H9 (cell line): Measurements from ENCODE around the gene P2RX6. TPM values are rescaled to one million over a fixed set of nuclear protein-coding genes. Genes with fewer than 3 reads are reported as not detected.

Source experiments
- DNase-seq: peaks from one replicate; pipeline ENCODE4 v3.0.0-alpha.2; 2017
- H2AFZ ChIP-seq: one replicate; pipeline ENCODE4 v1.6.1; 2013; ENCODE audit warnings: mild to moderate bottlenecking, low read length, control low read depth, moderate library complexity
- H2AK5ac ChIP-seq: 2 replicates; pipeline ENCODE4 v1.6.1; 2013; ENCODE audit warnings: low read length, control low read depth, mixed read lengths; ENCODE audit not compliant: insufficient read length
- H2BK120ac ChIP-seq: one replicate; pipeline ENCODE4 v1.6.1; 2013; ENCODE audit warnings: low read depth, mild to moderate bottlenecking, low read length, control low read depth, inconsistent platforms; ENCODE audit not compliant: poor library complexity, severe bottlenecking
- H2BK12ac ChIP-seq: 2 replicates; pipeline ENCODE4 v1.6.1; 2013; ENCODE audit warnings: low read length, control low read depth, mixed read lengths, low read depth; ENCODE audit not compliant: insufficient read length
- H2BK15ac ChIP-seq: 2 replicates; pipeline ENCODE4 v1.6.1; 2013; ENCODE audit warnings: low read depth, low read length, control low read depth
- H2BK20ac ChIP-seq: one replicate; pipeline ENCODE4 v1.6.1; 2013; ENCODE audit warnings: low read depth, mild to moderate bottlenecking, low read length, control low read depth, inconsistent platforms; ENCODE audit not compliant: poor library complexity, severe bottlenecking
- H2BK5ac ChIP-seq: 2 replicates; pipeline ENCODE4 v1.6.1; 2013; ENCODE audit warnings: low read length, control low read depth, mixed read lengths; ENCODE audit not compliant: insufficient read length
- H3K14ac ChIP-seq: 2 replicates; pipeline ENCODE4 v1.6.1; 2013; ENCODE audit warnings: low read length, control low read depth; ENCODE audit not compliant: insufficient read depth
- H3K18ac ChIP-seq: 2 replicates; pipeline ENCODE4 v1.6.1; 2013; ENCODE audit warnings: low read depth, mild to moderate bottlenecking, mixed read lengths, low read length, control low read depth; ENCODE audit not compliant: insufficient read length
- H3K23ac ChIP-seq: 2 replicates; pipeline ENCODE4 v1.6.1; 2013; ENCODE audit warnings: low read length, control low read depth, mixed read lengths, low read depth; ENCODE audit not compliant: insufficient read length
- H3K23me2 ChIP-seq: 2 replicates; pipeline ENCODE4 v1.6.1; 2013; ENCODE audit warnings: low read depth, mild to moderate bottlenecking, mixed read lengths, low read length, control low read depth; ENCODE audit not compliant: insufficient read length, poor library complexity, severe bottlenecking
- H3K27ac ChIP-seq: 2 replicates; pipeline ENCODE4 v1.5.1; 2013; ENCODE audit warnings: low read length, control low read depth, mixed read lengths, low read depth; ENCODE audit not compliant: insufficient read length
- H3K27me3 ChIP-seq: 2 replicates; pipeline ENCODE4 v1.6.1; 2013; ENCODE audit warnings: low read length, control low read depth, inconsistent platforms; ENCODE audit not compliant: insufficient read depth
- H3K4ac ChIP-seq: 2 replicates; pipeline ENCODE4 v1.6.1; 2013; ENCODE audit warnings: low read depth, mild to moderate bottlenecking, control low read depth, inconsistent platforms, low read length, moderate library complexity
- H3K4me1 ChIP-seq: 2 replicates; pipeline ENCODE4 v1.6.1; 2013; ENCODE audit warnings: low read length, control low read depth, inconsistent platforms; ENCODE audit not compliant: insufficient read depth
- H3K4me2 ChIP-seq: 2 replicates; pipeline ENCODE4 v1.6.1; 2013; ENCODE audit warnings: low read length, control low read depth, mixed read lengths; ENCODE audit not compliant: insufficient read length, insufficient read depth
- H3K56ac ChIP-seq: 2 replicates; pipeline ENCODE4 v1.6.1; 2013; ENCODE audit warnings: low read depth, mild to moderate bottlenecking, mixed read lengths, low read length, control low read depth; ENCODE audit not compliant: insufficient read length
- H3K79me1 ChIP-seq: 2 replicates; pipeline ENCODE4 v1.6.1; 2013; ENCODE audit warnings: low read depth, mild to moderate bottlenecking, moderate library complexity, low read length, control low read depth, inconsistent platforms; ENCODE audit not compliant: insufficient read depth, poor library complexity, severe bottlenecking
- H3K79me2 ChIP-seq: 2 replicates; pipeline ENCODE4 v1.6.1; 2013; ENCODE audit warnings: low read length, control low read depth, inconsistent platforms; ENCODE audit not compliant: insufficient read depth
- H3K9ac ChIP-seq: 2 replicates; pipeline ENCODE4 v1.6.1; 2013; ENCODE audit warnings: low read length, control low read depth, mixed read lengths; ENCODE audit not compliant: insufficient read length; ENCODE audit errors: extremely low read depth
- H3K9me3 ChIP-seq: one replicate; pipeline ENCODE4 v1.6.1; 2013; ENCODE audit warnings: low read depth, low read length, inconsistent platforms; ENCODE audit not compliant: control insufficient read depth
- H3T11ph ChIP-seq: one replicate; pipeline ENCODE4 v1.6.1; 2013; ENCODE audit warnings: mild to moderate bottlenecking, low read length, control low read depth, inconsistent platforms
- H4K20me1 ChIP-seq: one replicate; pipeline ENCODE4 v1.6.1; 2013; ENCODE audit not compliant: control insufficient read depth, insufficient read length, insufficient read depth
- H4K5ac ChIP-seq: 2 replicates; pipeline ENCODE4 v1.6.1; 2013; ENCODE audit warnings: low read depth, mild to moderate bottlenecking, mixed read lengths, low read length, control low read depth; ENCODE audit not compliant: insufficient read length
- H4K8ac ChIP-seq: replicated peaks from 2 replicates; pipeline ENCODE4 v1.6.1; 2013; ENCODE audit warnings: low read length, control low read depth, mixed read lengths, low read depth; ENCODE audit not compliant: insufficient read length
- H4K91ac ChIP-seq: 2 replicates; pipeline ENCODE4 v1.6.1; 2013; ENCODE audit warnings: low read depth, mild to moderate bottlenecking, moderate library complexity, mixed read lengths, low read length, control low read depth; ENCODE audit not compliant: insufficient read length
- H3K27ac Mint-ChIP-seq, 3 experiments: 2 replicates in 2 of 3; 3 replicates in 1 of 3; pipeline ENCODE4 v1.8.0; 2020 to 2021; ENCODE audit warnings: mixed read lengths in 3 of 3, mild to moderate bottlenecking in 1 of 3, moderate library complexity in 1 of 3
- H3K27me3 Mint-ChIP-seq: 2 replicates; pipeline ENCODE4 v1.8.0; 2021; ENCODE audit warnings: low read depth, mild to moderate bottlenecking, moderate library complexity, mixed read lengths
- H3K36me3 Mint-ChIP-seq, 3 experiments: 2 replicates in 2 of 3; 3 replicates in 1 of 3; pipeline ENCODE4 v1.8.0; 2020 to 2021; ENCODE audit warnings: low read depth in 3 of 3, mixed read lengths in 3 of 3; ENCODE audit not compliant: insufficient read depth in 1 of 3
- H3K4me1 Mint-ChIP-seq, 2 experiments: 2 replicates each; pipeline ENCODE4 v1.8.0; 2020; ENCODE audit warnings: mixed read lengths in 2 of 2
- H3K4me3 Mint-ChIP-seq, 2 experiments: 2 replicates in 1 of 2; 3 replicates in 1 of 2; pipeline ENCODE4 v1.8.0; 2020 to 2021; ENCODE audit warnings: mild to moderate bottlenecking in 2 of 2, mixed read lengths in 2 of 2, moderate library complexity in 1 of 2
- H3K9me3 Mint-ChIP-seq, 2 experiments: 2 replicates in 1 of 2; 3 replicates in 1 of 2; pipeline ENCODE4 v1.8.0; 2020; ENCODE audit warnings: mild to moderate bottlenecking in 2 of 2, mixed read lengths in 2 of 2, moderate library complexity in 1 of 2
- WGBS: extraction: QIAGEN DNeasy Blood & Tissue Kit; methylation state at CpG from one replicate; pipeline ENCODE4 v1.1.7; 2013; ENCODE audit warnings: missing lambda C conversion rate, low lambda C conversion rate, mixed read lengths; ENCODE audit not compliant: insufficient read length; ENCODE audit errors: extremely low coverage; 5-methylcytosine and 5-hydroxymethylcytosine counted together
- total RNA-seq: library from RNA; stranded (reverse); gene quantifications from 2 replicates; pipeline ENCODE4 v1.2.1, GENCODE V29; 2021
- TF ChIP-seq, protein P1 (sequence below): fragments of 200-600 bp; sonication (generic); conservative IDR thresholded peaks from 3 replicates; pipeline ENCODE4 v1.8.0; 2021; ENCODE audit warnings: antibody characterized with exemption, mild to moderate bottlenecking

Gene P2RX6
- total RNA-seq, 1 experiment from 2014 or later, result not detected

DNA sequence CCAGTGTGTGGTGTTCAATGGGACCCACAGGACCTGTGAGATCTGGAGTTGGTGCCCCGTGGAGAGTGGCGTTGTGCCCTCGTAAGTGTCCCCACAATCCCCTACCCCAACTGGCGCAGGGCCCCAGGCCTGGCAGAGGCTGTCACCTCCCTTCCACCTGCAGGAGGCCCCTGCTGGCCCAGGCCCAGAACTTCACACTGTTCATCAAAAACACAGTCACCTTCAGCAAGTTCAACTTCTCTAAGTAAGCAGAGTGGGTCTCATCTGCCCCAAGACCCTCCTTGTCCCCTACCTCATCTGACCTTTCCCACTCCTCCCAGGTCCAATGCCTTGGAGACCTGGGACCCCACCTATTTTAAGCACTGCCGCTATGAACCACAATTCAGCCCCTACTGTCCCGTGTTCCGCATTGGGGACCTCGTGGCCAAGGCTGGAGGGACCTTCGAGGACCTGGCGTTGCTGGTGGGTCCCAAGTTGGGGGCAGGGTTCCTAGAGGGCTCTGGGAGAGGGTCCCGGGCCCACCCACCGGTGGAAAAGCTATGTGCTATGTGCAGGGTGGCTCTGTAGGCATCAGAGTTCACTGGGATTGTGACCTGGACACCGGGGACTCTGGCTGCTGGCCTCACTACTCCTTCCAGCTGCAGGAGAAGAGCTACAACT is 8.1 kb downstream of the P2RX6 start:
- Histone ChIP-seq H3K27me3 (no peaks in the 10 kb centered on the region), H3K14ac (no peak overlapping the region), H3K27ac (no peak overlapping the region), H2BK12ac (no peak overlapping the region), H3K4ac (no peak overlapping the region), H3K18ac (no peak overlapping the region), H2BK5ac (no peak overlapping the region), H4K8ac (no peak overlapping the region), H3K56ac (no peak overlapping the region), H2BK120ac (no peak overlapping the region), H2AFZ (no peak overlapping the region), H4K20me1 (no peaks in the 10 kb centered on the region), H3K79me1 (no peaks in the 10 kb centered on the region), H2BK15ac (no peak overlapping the region), H3K9ac (no peak overlapping the region), H4K5ac (no peak overlapping the region), H3K9me3 (no peaks in the 10 kb centered on the region), H3K4me2 (no peak overlapping the region), H4K91ac (no peak overlapping the region), H3K23me2 (no peaks in the 10 kb centered on the region), H3K23ac (no peak overlapping the region), H3K79me2 (no peaks in the 10 kb centered on the region), H3K4me1 (no peaks in the 10 kb centered on the region), H3T11ph (no peak overlapping the region), H2BK20ac (no peak overlapping the region), H2AK5ac (no peak overlapping the region)
- no peaks in the 10 kb centered on the region for H3K36me3 Mint-ChIP-seq
- TF ChIP-seq, protein P1, sequence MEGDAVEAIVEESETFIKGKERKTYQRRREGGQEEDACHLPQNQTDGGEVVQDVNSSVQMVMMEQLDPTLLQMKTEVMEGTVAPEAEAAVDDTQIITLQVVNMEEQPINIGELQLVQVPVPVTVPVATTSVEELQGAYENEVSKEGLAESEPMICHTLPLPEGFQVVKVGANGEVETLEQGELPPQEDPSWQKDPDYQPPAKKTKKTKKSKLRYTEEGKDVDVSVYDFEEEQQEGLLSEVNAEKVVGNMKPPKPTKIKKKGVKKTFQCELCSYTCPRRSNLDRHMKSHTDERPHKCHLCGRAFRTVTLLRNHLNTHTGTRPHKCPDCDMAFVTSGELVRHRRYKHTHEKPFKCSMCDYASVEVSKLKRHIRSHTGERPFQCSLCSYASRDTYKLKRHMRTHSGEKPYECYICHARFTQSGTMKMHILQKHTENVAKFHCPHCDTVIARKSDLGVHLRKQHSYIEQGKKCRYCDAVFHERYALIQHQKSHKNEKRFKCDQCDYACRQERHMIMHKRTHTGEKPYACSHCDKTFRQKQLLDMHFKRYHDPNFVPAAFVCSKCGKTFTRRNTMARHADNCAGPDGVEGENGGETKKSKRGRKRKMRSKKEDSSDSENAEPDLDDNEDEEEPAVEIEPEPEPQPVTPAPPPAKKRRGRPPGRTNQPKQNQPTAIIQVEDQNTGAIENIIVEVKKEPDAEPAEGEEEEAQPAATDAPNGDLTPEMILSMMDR, result peak; percentile 34; the same call in 1 of the 3 replicates
- peaks cover 3 to 10% of the 10 kb centered on the region in 2 experiments; a peak in 3 of 4 replicates for H3K4me1 Mint-ChIP-seq
- peaks cover 5% of the 10 kb centered on the region for H3K27me3 Mint-ChIP-seq
- no peak overlapping the region for H3K4me3 Mint-ChIP-seq
- H3K27ac Mint-ChIP-seq, result peak overlapping the region in 1 of 3 experiments; percentile 82; a peak in 3 of 7 replicates
- H3K9me3 Mint-ChIP-seq, result peaks cover 6 to 8% of the 10 kb centered on the region in 2 experiments; a peak in 4 of 5 replicates
- DNase-seq, result no peak
- no CpG with 5 or more reads among the region's 13 CpGs for WGBS
